Neuron (in vitro differentiated cells): ENCODE results near the gene SWSAP1.
"Not testable (repeated sequence)": the region's sequence is repeated elsewhere in the genome, so short reads cannot be mapped to it uniquely, and the experiment has no call there.

ENCODE experiments used
- H2AFZ ChIP-seq: one replicate; pipeline ENCODE4 v1.6.1; 2013; ENCODE audit warnings: low read depth, mild to moderate bottlenecking, inconsistent platforms, low read length, moderate library complexity
- H3K27me3 ChIP-seq: one replicate; pipeline ENCODE4 v1.6.1; 2013; ENCODE audit warnings: low read length; ENCODE audit not compliant: insufficient read depth
- H3K36me3 ChIP-seq: one replicate; pipeline ENCODE4 v1.6.1; 2013; ENCODE audit warnings: low read length; ENCODE audit not compliant: insufficient read depth
- H3K4me1 ChIP-seq: one replicate; pipeline ENCODE4 v1.6.1; 2013; ENCODE audit warnings: low read length; ENCODE audit not compliant: insufficient read depth
- H3K4me3 ChIP-seq: 2 replicates; pipeline ENCODE4 v1.5.1; 2013; ENCODE audit warnings: mild to moderate bottlenecking, low read length, moderate library complexity
- H3K9me3 ChIP-seq: one replicate; pipeline ENCODE4 v1.6.1; 2013; ENCODE audit warnings: low read length

Gene SWSAP1

GRCh38 chr19:11390933-11391680, 16.6 kb downstream of the SWSAP1 start:
- H2AFZ ChIP-seq, result no peak overlapping the region
- H3K9me3 ChIP-seq, result no peaks in the 10 kb centered on the region
- H3K27me3 ChIP-seq, result no peaks in the 10 kb centered on the region
- H3K4me1 ChIP-seq, result no peaks in the 10 kb centered on the region
- no peaks in the 10 kb centered on the region for H3K36me3 ChIP-seq
- H3K4me3 ChIP-seq, result no peak overlapping the region

GRCh38 chr19:11397089-11397610, 22.7 kb downstream of the SWSAP1 start:
- Histone ChIP-seq H2AFZ (no peak overlapping the region), H3K4me3 (no peak overlapping the region), H3K27me3 (no peaks in the 10 kb centered on the region), H3K9me3 (no peaks in the 10 kb centered on the region), H3K36me3 (no peaks in the 10 kb centered on the region), H3K4me1 (no peaks in the 10 kb centered on the region)

- Histone ChIP-seq H3K4me3 (no peak overlapping the region), H3K9me3 (no peaks in the 10 kb centered on the region), H2AFZ (no peak overlapping the region), H3K36me3 (no peaks in the 10 kb centered on the region), H3K27me3 (no peaks in the 10 kb centered on the region), H3K4me1 (no peaks in the 10 kb centered on the region)
These were observed 25.2 kb downstream of the SWSAP1 start for GRCh38 chr19:11399667-11400066.

GRCh38 chr19:11400798-11401197, 26.3 kb downstream of the SWSAP1 start:
- Histone ChIP-seq H3K9me3 (no peaks in the 10 kb centered on the region), H3K36me3 (no peaks in the 10 kb centered on the region), H3K4me3 (no peak overlapping the region), H3K27me3 (peaks cover 3% of the 10 kb centered on the region), H2AFZ (no peak overlapping the region), H3K4me1 (peaks cover 2% of the 10 kb centered on the region)

- Histone ChIP-seq H3K9me3 (no peaks in the 10 kb centered on the region), H2AFZ (no peak overlapping the region), H3K4me3 (no peak overlapping the region), H3K4me1 (peaks cover 2% of the 10 kb centered on the region), H3K36me3 (no peaks in the 10 kb centered on the region), H3K27me3 (peaks cover 11% of the 10 kb centered on the region)
These were observed 27.5 kb downstream of the SWSAP1 start for GRCh38 chr19:11401808-11402543.

- Histone ChIP-seq H3K9me3 (no peaks in the 10 kb centered on the region), H3K4me1 (peaks cover 2% of the 10 kb centered on the region), H3K27me3 (peaks cover 17% of the 10 kb centered on the region), H3K4me3 (no peak overlapping the region), H3K36me3 (no peaks in the 10 kb centered on the region), H2AFZ (no peak overlapping the region)
These were observed 30.2 kb downstream of the SWSAP1 start for GRCh38 chr19:11404588-11405222.

- Histone ChIP-seq H3K9me3 (no peaks in the 10 kb centered on the region), H3K4me1 (peaks cover 2% of the 10 kb centered on the region), H3K4me3 (no peak overlapping the region), H3K36me3 (no peaks in the 10 kb centered on the region), H2AFZ (no peak overlapping the region), H3K27me3 (peaks cover 17% of the 10 kb centered on the region)
These were observed 31.6 kb downstream of the SWSAP1 start for GRCh38 chr19:11405846-11406643.

GRCh38 chr19:11406703-11407236, 32.3 kb downstream of the SWSAP1 start:
- H2AFZ ChIP-seq, H3K4me1 ChIP-seq, H3K36me3 ChIP-seq, H3K9me3 ChIP-seq, H3K4me3 ChIP-seq: not testable (repeated sequence)
- H3K27me3 ChIP-seq, result peaks cover 17% of the 10 kb centered on the region

GRCh38 chr19:11408591-11408990, 34.1 kb downstream of the SWSAP1 start:
- Histone ChIP-seq H3K4me3 (no peak overlapping the region), H3K27me3 (peaks cover 17% of the 10 kb centered on the region), H2AFZ (no peak overlapping the region)

GRCh38 chr19:11410682-11411081, 36.2 kb downstream of the SWSAP1 start:
- no peaks in the 10 kb centered on the region for H3K4me1 ChIP-seq
- H3K4me3 ChIP-seq, result no peak overlapping the region
- peaks cover 14% of the 10 kb centered on the region for H3K27me3 ChIP-seq
- H3K36me3 ChIP-seq, result no peaks in the 10 kb centered on the region
- no peak overlapping the region for H2AFZ ChIP-seq
- H3K9me3 ChIP-seq, result no peaks in the 10 kb centered on the region

More at GRCh38 chr19:11408591-11408990, 34.1 kb downstream of the SWSAP1 start:
- no peaks in the 10 kb centered on the region for H3K9me3 ChIP-seq
- peaks cover 2% of the 10 kb centered on the region for H3K4me1 ChIP-seq
- H3K36me3 ChIP-seq, result no peaks in the 10 kb centered on the region

GRCh38 chr19:11414544-11414943, 40.1 kb downstream of the SWSAP1 start:
- Histone ChIP-seq H3K27me3 (peaks cover 29% of the 10 kb centered on the region), H3K36me3 (no peaks in the 10 kb centered on the region), H2AFZ (no peak overlapping the region), H3K9me3 (no peaks in the 10 kb centered on the region), H3K4me1 (peaks cover 6% of the 10 kb centered on the region), H3K4me3 (no peak overlapping the region)

- H3K27me3 ChIP-seq, result peaks cover 47% of the 10 kb centered on the region
- peaks cover 17% of the 10 kb centered on the region for H3K4me1 ChIP-seq
- no peaks in the 10 kb centered on the region for H3K9me3 ChIP-seq
- H2AFZ ChIP-seq, result no peak overlapping the region
- no peak overlapping the region for H3K4me3 ChIP-seq
- H3K36me3 ChIP-seq, result no peaks in the 10 kb centered on the region
These were observed 42.0 kb downstream of the SWSAP1 start for GRCh38 chr19:11416346-11417052.
